OCI-LY1 (cell line): ENCODE data around the gene SYT1.

Source experiments
- H2AFZ ChIP-seq: fragments of 200-600 bp; sonication (generic), shearing (Covaris generic); 2 replicates; pipeline ENCODE4 v1.6.0; 2014; ENCODE audit warnings: antibody characterized with exemption, mild to moderate bottlenecking, low read length
- H3F3A ChIP-seq: fragments of 200-600 bp; sonication (generic), shearing (Covaris generic); 2 replicates; pipeline ENCODE4 v1.6.0; 2014; ENCODE audit warnings: mild to moderate bottlenecking, antibody characterized with exemption, low read length, moderate library complexity; ENCODE audit not compliant: insufficient read depth
- H3K27ac ChIP-seq: fragments of 200-600 bp; sonication (generic); 2 replicates; pipeline ENCODE4 v1.5.1; 2014; ENCODE audit warnings: low read length, mixed run types, mild to moderate bottlenecking, low read depth; ENCODE audit not compliant: poor library complexity, severe bottlenecking
- H3K27me3 ChIP-seq: fragments of 200-600 bp; sonication (generic); 2 replicates; pipeline ENCODE4 v1.6.0; 2014; ENCODE audit warnings: antibody characterized with exemption, mild to moderate bottlenecking, low read length, moderate library complexity; ENCODE audit not compliant: insufficient read depth
- H3K36me3 ChIP-seq: fragments of 200-600 bp; sonication (generic); 2 replicates; pipeline ENCODE4 v1.6.1; 2014; ENCODE audit warnings: mild to moderate bottlenecking, antibody characterized with exemption, low read length, moderate library complexity, mixed read lengths; ENCODE audit not compliant: insufficient read depth
- H3K4me1 ChIP-seq: fragments of 200-600 bp; sonication (generic); 2 replicates; pipeline ENCODE4 v1.5.1; 2014; ENCODE audit warnings: mild to moderate bottlenecking, low read length, moderate library complexity; ENCODE audit not compliant: insufficient read depth, severe bottlenecking
- H3K4me2 ChIP-seq: fragments of 200-600 bp; sonication (generic), shearing (Covaris generic); 2 replicates; pipeline ENCODE4 v1.6.1; 2014; ENCODE audit warnings: low read length
- H3K4me3 ChIP-seq: fragments of 200-600 bp; sonication (generic); 2 replicates; pipeline ENCODE4 v1.5.1; 2014; ENCODE audit warnings: low read length, low read depth, mild to moderate bottlenecking, mixed read lengths; ENCODE audit not compliant: poor library complexity, severe bottlenecking
- H3K79me2 ChIP-seq: fragments of 200-600 bp; shearing (Covaris generic); 2 replicates; pipeline ENCODE4 v1.6.1; 2016; ENCODE audit warnings: mixed run types, low read length, mixed read lengths; ENCODE audit not compliant: insufficient read depth
- H3K9ac ChIP-seq: fragments of 200-600 bp; sonication (generic), shearing (Covaris generic); 2 replicates; pipeline ENCODE4 v1.6.1; 2014; ENCODE audit warnings: mild to moderate bottlenecking, low read length, mixed read lengths
- H3K9me2 ChIP-seq: fragments of 200-600 bp; sonication (generic), shearing (Covaris generic); 2 replicates; pipeline ENCODE4 v1.6.1; 2014; ENCODE audit warnings: low read depth, mild to moderate bottlenecking, low read length, mixed read lengths
- H3K9me3 ChIP-seq: fragments of 200-600 bp; shearing (Covaris generic); 2 replicates; pipeline ENCODE4 v1.6.1; 2014; ENCODE audit warnings: low read length, mixed read lengths
- H4K20me1 ChIP-seq: fragments of 200-600 bp; sonication (generic), shearing (Covaris generic); 2 replicates; pipeline ENCODE4 v1.6.0; 2016; ENCODE audit warnings: mild to moderate bottlenecking, low read length; ENCODE audit not compliant: insufficient read depth
- EZH2 ChIP-seq: fragments of 200-600 bp; sonication (generic), shearing (Covaris generic); IDR thresholded peaks from 2 replicates; pipeline ENCODE4 v1.8.0; 2017; ENCODE audit warnings: borderline replicate concordance, mixed run types, mild to moderate bottlenecking, antibody characterized with exemption, low read length, moderate library complexity, mixed read lengths
- TF ChIP-seq, protein P1 (sequence below): fragments of 200-600 bp; sonication (generic), shearing (Covaris generic); IDR thresholded peaks from 2 replicates; pipeline ENCODE4 v1.5.1; 2017; ENCODE audit warnings: mild to moderate bottlenecking, antibody characterized with exemption, low read length, moderate library complexity, mixed read lengths

SYT1 gene

DNA sequence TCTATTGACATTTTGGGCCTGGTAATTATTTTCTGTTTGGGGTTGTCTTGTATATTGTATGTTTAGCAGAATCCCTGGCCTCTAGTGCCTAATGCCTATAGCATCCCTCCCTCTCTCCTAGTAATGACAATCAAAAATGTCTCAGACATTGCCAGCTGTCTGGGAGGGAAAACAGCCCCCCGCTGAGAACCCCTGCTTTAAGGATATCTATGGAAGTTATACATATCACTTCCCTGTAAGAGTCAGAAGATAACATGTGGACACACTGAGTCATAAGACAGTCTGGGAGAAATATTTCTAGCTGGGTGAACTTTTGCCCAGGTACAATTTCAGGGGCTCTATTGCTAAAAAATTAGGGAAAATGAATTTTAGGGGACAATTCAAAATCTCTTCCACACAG, 571.2 kb downstream of the SYT1 start:
- no peaks in the 10 kb centered on the region for H3K9me2 ChIP-seq

DNA sequence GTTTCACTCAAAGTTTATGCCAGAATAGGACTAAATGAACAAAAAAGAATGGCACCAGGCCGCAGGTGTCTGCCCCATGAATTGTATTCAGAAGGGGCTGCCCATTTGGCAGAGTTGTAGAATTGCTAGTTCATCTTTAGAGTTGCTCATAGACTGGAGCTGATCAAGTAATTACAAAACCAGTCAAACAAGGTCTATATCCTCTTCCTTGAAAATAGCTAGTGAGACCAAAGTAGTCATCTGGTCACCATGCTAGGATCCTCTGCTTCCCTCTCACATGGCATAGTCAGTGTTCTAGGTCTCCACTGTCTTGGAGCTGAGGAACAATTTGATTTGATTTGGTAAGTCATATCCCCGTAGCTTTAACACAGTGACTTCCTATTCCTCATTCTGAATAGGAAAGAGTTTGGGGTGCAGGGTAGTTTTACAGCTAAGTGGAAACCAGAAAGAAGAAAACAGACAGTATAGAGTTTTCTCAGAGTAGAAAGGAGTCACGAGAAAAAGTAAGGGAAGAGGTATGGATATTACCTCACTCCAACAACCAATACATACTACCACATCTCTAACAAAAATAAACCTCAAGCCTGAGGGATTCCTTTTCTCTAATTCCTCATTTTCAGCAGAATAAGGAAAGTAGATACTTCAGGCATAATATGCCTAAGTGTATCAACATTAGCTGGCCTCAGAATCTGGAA, 574.1 kb downstream of the SYT1 start:
- H2AFZ ChIP-seq = no peak overlapping the region
- no peak overlapping the region for H3K9ac ChIP-seq
- H3K36me3 ChIP-seq = no peaks in the 10 kb centered on the region
- no peaks in the 10 kb centered on the region for H3K4me1 ChIP-seq
- H3K79me2 ChIP-seq = no peaks in the 10 kb centered on the region
- H3K9me3 ChIP-seq = no peaks in the 10 kb centered on the region
- no peak overlapping the region for H3K27ac ChIP-seq
- TF ChIP-seq, protein P1, sequence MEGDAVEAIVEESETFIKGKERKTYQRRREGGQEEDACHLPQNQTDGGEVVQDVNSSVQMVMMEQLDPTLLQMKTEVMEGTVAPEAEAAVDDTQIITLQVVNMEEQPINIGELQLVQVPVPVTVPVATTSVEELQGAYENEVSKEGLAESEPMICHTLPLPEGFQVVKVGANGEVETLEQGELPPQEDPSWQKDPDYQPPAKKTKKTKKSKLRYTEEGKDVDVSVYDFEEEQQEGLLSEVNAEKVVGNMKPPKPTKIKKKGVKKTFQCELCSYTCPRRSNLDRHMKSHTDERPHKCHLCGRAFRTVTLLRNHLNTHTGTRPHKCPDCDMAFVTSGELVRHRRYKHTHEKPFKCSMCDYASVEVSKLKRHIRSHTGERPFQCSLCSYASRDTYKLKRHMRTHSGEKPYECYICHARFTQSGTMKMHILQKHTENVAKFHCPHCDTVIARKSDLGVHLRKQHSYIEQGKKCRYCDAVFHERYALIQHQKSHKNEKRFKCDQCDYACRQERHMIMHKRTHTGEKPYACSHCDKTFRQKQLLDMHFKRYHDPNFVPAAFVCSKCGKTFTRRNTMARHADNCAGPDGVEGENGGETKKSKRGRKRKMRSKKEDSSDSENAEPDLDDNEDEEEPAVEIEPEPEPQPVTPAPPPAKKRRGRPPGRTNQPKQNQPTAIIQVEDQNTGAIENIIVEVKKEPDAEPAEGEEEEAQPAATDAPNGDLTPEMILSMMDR = no peak
- no peak for TF ChIP-seq EZH2
- H4K20me1 ChIP-seq = no peaks in the 10 kb centered on the region
- H3K4me3 ChIP-seq = no peak overlapping the region
- H3F3A ChIP-seq = no peaks in the 10 kb centered on the region
- H3K9me2 ChIP-seq = no peaks in the 10 kb centered on the region
- no peak overlapping the region for H3K4me2 ChIP-seq
- H3K27me3 ChIP-seq = no peaks in the 10 kb centered on the region

More for the DNA sequence above, 571.2 kb downstream of the SYT1 start:
- Histone ChIP-seq H4K20me1 (no peaks in the 10 kb centered on the region), H3K79me2 (no peaks in the 10 kb centered on the region), H3F3A (no peaks in the 10 kb centered on the region), H3K9ac (no peak overlapping the region), H3K27ac (no peak overlapping the region), H3K4me1 (no peaks in the 10 kb centered on the region), H3K36me3 (no peaks in the 10 kb centered on the region), H2AFZ (no peak overlapping the region), H3K4me2 (no peak overlapping the region), H3K4me3 (no peak overlapping the region), H3K27me3 (no peaks in the 10 kb centered on the region), H3K9me3 (no peaks in the 10 kb centered on the region)
- TF ChIP-seq, protein P1 = no peak

DNA sequence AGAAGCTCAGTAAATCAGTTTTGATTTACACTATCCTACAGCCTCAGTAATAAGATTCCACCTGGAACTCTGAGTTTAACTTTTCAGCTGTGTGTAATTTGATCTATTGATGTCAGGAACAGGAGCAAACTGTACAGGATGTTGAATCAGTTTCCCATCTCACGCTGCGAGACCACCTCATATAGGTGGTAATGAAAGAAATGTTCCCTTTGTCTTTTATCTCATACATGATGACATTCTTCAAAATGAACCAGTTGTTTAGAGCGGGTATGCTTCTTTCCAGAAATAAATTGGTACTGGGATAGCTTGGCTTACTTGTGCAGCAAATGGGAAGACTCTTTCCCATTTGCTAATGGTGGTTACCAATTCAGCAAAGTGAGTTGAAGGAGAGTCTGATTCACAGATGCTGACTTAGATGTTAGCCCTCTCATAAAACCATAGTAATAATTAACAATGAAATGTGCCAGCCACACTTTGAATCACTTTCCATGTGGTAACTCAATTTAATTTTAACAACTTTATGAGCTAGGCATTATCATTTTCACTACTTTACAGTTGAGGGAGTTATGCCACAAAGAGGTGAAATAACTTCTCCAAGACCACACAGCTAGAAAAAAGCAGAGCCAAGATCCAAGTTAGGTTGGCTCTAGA, 574.7 kb downstream of the SYT1 start:
- Histone ChIP-seq H3K9ac (no peak overlapping the region), H3K9me3 (no peaks in the 10 kb centered on the region), H3F3A (no peaks in the 10 kb centered on the region), H3K27me3 (no peaks in the 10 kb centered on the region), H3K36me3 (no peaks in the 10 kb centered on the region), H3K79me2 (no peaks in the 10 kb centered on the region), H3K9me2 (no peaks in the 10 kb centered on the region), H3K4me2 (no peak overlapping the region), H2AFZ (no peak overlapping the region), H3K4me1 (no peaks in the 10 kb centered on the region), H4K20me1 (no peaks in the 10 kb centered on the region), H3K27ac (no peak overlapping the region), H3K4me3 (no peak overlapping the region)
- TF ChIP-seq, protein P1 = no peak
- TF ChIP-seq EZH2 = no peak
